Coronary artery (tissue), 2 donors: ENCODE data around the gene PIGO.
A peak's percentile ranks its signal among the peaks of the same experiment; 100 is the strongest.

Source experiments
- DNase-seq: peaks from one replicate; pipeline ENCODE4 v3.0.0-alpha.2; 2017; ENCODE audit warnings: low spot score
- H3K27ac ChIP-seq, 2 donors: fragments of 200-600 bp; sonication (generic); one replicate each; pipeline ENCODE4 v1.5.1; 2016 to 2019
- H3K4me3 ChIP-seq: fragments of 200-600 bp; sonication (generic); 2 replicates; pipeline ENCODE4 v1.5.1; 2016; ENCODE audit warnings: mild to moderate bottlenecking, moderate library complexity
- TF ChIP-seq, protein P1 (sequence below): fragments of 200-600 bp; sonication (generic); IDR thresholded peaks from one replicate; pipeline ENCODE4 v1.5.1; 2019; ENCODE audit warnings: antibody characterized with exemption

PIGO gene

DNA sequence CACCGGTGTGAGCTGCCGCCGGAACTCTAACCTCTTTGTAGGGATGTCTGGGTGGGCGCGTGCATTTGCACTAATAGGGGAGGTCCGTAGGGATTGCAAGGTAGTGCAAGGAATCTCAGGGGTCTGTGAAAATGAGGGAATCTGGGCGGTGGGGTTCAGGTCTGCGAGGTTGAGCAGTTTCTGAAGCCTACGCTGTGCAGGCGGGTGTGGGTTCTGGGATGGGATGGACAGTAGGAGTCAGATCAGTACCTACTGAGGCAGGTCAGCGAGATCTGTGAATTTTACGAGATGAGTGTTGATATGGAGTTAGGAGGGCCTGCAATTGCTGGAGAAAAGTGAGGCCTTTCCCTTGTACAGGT is 20.1 kb upstream of the PIGO start:
- Histone ChIP-seq H3K27ac (peak overlapping the region; percentile 80 to 98), H3K4me3 (peak overlapping the region; percentile 80)
- TF ChIP-seq, protein P1, sequence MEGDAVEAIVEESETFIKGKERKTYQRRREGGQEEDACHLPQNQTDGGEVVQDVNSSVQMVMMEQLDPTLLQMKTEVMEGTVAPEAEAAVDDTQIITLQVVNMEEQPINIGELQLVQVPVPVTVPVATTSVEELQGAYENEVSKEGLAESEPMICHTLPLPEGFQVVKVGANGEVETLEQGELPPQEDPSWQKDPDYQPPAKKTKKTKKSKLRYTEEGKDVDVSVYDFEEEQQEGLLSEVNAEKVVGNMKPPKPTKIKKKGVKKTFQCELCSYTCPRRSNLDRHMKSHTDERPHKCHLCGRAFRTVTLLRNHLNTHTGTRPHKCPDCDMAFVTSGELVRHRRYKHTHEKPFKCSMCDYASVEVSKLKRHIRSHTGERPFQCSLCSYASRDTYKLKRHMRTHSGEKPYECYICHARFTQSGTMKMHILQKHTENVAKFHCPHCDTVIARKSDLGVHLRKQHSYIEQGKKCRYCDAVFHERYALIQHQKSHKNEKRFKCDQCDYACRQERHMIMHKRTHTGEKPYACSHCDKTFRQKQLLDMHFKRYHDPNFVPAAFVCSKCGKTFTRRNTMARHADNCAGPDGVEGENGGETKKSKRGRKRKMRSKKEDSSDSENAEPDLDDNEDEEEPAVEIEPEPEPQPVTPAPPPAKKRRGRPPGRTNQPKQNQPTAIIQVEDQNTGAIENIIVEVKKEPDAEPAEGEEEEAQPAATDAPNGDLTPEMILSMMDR, result no peak
- no peak for DNase-seq

DNA sequence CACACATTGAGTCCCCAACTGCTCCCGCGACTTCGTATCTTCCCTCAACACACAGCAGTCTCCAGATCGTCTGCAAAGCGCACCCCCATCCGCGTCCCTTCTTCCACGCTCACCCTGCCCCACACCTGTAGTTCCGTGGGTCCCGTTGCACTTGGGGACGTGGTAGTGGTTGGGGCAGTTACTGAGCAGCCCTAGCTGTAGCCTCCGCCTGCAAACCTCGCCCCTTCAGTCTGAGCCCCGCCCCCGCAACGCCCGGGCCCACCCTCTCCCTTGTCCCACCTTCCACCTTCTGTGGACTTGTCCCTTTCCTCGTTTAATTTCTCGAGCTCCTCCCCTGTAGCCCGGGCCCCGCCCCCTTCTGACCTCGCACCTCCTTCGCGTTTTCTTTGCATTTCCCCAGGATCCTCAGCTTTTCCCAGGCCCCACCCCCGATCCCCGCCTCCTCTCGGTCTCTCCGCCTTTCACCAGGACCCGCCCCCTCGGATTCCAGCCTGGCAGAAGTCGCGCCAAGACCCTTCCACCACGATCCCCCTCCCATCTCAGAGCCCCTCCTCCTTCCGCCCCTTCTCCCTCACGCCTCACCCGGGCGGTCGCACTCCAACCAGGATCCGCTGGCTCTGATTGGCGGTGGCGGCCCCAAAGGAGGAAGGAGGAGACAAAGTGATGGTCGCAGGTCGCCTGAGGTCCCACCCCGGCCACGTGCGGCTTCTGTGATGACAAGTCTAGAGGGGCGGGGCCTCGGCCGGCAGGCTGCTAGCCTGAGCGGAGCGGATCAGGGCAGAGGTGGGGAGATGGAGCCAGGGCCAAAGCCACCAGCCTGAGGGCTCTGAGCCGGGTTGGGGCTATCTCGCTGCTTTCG is 19.5 kb upstream of the PIGO start, which contains the start of gene ATOSB:
Gene ATOSB, minus strand, starts transcription at position 183 of the 859 bp plus-strand sequence. CDS start 7,588 bp downstream, outside the sequence.
- Histone ChIP-seq H3K4me3 (peak within 1 kb of the TSS; percentile 80), H3K27ac (peak within 1 kb of the TSS; percentile 80 to 98)
- TF ChIP-seq, protein P1, result no peak
- DNase-seq, result peak; percentile 100

DNA sequence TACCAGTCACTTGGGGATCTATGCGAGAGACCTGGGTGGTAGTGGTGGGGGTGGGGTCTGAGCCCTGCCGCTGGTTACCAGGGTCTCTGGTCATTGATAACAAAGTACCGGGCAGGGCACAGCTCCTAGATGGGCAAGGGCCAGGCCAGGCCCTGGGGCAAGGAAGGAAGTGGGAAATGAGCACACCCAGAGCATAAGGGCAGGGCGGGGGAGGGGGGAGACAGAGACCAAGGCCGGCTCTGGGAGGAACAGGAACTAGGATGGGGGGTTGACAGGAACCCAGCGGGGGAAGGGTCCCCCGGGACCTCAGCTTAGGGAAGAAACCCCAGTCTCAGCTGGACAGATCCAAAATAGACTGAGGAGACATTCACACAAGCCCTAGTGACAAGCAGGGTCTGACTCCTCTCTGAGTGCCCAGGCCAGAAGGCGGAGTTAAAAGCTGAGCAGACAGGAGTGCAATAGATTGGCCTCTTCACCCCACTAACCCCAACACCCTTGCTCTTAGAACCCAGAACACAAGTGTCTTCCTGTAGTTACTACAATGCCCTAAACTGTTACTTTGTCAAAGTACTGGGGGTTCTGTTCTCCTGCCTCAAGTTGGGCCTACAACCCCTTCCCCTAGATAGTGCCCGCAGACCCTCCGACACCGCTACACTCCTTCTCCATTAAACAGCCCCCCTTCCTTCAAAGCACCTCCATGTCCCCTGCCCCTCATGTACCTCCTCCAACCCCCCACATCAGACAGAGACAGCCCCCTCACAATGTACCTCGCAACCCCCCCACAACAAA is 18.6 kb upstream of the PIGO start:
- TF ChIP-seq, protein P1, result no peak
- peak overlapping the region; percentile 80 to 98 for H3K27ac ChIP-seq
- DNase-seq, result peak; percentile 87
- peak overlapping the region; percentile 80 for H3K4me3 ChIP-seq

DNA sequence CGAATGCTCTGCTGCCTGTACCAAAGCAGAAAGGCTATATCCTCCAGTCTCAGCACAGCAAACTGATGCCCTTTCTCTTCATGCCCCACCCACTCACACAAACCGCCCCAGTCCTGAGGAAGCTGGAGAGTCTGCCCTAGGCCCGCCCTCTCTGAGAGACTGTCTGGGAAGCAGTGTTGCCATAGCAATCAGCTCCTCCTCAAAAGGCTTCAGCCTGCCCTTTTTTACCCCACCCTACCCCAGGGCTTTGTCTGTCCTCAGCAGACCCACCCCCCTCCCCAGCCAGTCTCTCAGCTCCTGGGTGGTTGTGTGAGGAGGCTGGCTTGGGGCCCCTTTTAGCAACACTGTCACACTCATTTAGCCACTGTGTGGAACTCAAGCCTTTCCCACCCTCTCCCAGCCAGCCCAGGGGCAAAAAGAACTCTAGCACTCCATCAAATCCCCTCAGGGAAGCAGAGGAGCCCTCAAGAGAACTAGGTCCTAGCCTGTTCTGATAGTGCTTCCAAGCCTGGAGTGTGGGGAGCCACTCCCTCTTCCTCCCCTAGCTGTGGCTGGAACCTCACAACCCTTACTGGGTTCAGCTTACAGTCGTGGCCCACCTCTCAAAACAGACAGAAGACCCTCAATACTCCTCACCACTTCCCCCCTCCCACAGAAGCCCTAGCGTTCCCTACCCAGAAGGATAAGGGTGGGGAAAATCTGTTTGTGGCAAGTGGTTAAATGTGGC is 17.9 kb upstream of the PIGO start:
- TF ChIP-seq, protein P1, result no peak
- peak; percentile 92 for DNase-seq
- Histone ChIP-seq H3K27ac (peak overlapping the region; percentile 80 to 98), H3K4me3 (peak overlapping the region; percentile 80)

DNA sequence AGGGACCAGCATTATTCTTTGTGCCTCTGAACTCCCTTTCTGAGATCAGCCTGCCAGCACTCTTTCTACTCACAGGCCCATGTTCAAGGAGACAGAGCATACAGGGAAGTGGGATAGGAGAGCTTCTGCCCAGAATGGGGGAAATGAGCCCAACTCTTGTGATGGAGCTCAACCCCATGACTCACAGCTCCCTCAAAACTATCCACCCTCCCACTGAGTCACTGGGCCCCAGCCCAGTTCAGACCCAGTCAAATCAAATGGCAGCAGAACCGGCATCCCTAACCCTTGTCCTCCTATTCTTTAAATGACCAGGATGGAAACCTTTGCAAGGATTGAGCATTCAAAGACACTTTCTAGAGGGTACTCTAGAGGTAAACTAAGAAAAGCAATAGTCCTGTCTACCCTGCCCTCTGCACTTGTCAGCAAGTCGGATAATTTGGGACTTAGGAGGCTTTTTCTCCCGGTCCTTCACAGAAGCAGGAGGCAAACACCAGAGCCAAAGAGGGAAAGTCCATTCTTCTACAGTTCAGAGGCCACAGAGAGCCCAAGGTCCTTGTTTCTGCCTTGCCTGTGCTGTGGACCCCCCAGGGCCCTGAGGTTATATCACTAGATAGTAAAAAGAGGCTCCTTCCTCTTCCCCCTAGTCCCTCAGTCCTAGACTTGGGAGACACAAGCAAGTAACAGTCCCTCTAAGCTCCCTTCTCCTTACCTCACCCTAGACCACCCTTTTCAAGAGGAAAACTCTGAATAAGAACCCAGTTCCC is 16.0 kb upstream of the PIGO start:
- H3K4me3 ChIP-seq, result peak overlapping the region; percentile 92
- H3K27ac ChIP-seq, result peak overlapping the region; percentile 98 to 99
- DNase-seq, result peak; percentile 76
- TF ChIP-seq, protein P1, result no peak
